ENCODE data around the gene PARP12. TPM values are rescaled to one million over a fixed set of nuclear protein-coding genes. Genes with fewer than 3 reads are reported as not detected.

PARP12 gene
- polyA plus RNA-seq, 4 donors, result 30.9 to 150 (median 68.1) TPM

DNA sequence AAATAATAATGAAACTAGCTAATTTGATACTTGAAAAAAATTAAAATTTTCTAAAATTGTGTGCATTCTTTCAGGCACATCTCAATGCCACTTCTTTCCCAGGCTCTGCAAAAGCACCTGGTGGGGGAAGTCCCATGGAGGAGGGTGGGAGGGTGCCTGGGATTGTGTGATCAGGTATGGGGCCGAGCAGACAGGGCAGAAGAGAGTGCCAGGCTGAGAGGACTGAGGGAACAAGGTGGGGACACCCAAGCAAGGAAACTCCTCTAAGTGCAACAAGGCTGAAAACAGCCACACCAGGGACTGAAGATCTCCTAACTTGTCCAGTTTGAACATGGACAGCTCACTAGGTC lies 13.8 kb downstream of the PARP12 start:
- peak overlapping the region; percentile 66 to 91 (median 81) for H3K27ac ChIP-seq (ENCODE audit: low read depth in 1 of 3, low read length in 2 of 3)
- no peak for DNase-seq

DNA sequence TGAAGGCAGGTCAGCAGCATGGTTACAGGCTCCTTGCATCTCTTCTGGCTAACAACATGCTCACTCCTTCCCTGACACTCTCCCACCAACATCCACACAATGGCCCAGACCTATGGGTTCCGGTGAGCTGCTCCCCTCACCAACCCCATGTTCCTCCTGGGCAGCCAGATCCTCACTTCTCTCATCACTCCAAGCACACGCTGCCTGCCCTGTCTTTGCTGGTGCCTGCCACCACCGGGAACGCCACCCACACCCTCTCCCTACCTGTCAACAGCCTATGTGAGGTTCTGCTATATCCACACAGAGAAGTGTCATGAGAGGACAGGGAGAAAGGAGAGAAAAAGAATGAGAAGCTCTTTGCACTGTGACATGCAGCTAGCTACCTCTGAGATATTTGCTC lies 14.6 kb downstream of the PARP12 start:
- Histone ChIP-seq H3K27ac (ENCODE audit: low read depth in 1 of 3, low read length in 2 of 3) (no peak overlapping the region), H3K4me1 (ENCODE audit: control insufficient read depth in 3 of 3, insufficient read depth in 2 of 3, low read depth in 1 of 3, low read length in 2 of 3) (peaks cover 0 to 35% (median 13%) of the 10 kb centered on the region in 3 donors), H3K36me3 (ENCODE audit: control insufficient read depth in 3 of 3, insufficient read depth in 2 of 3, low read depth in 1 of 3, low read length in 3 of 3) (peaks cover 5 to 23% (median 10%) of the 10 kb centered on the region in 3 donors), H3K9me3 (ENCODE audit: control insufficient read depth in 2 of 2, insufficient read depth in 1 of 2, low read depth in 1 of 2, low read length in 1 of 2) (peaks cover 0 to 5% of the 10 kb centered on the region in 2 donors), H3K4me3 (ENCODE audit: low read depth in 1 of 3, low read length in 3 of 3) (no peak overlapping the region), H3K27me3 (ENCODE audit: control insufficient read depth in 3 of 3, insufficient read depth in 3 of 3, low read length in 3 of 3) (no peaks in the 10 kb centered on the region)
- DNase-seq (peak in 1 of 2 donors; percentile 9), FAIRE-seq (no peak)
- WGBS, 3 donors, result 67 to 94% (median 87%) methylated on average over 4 of the region's 4 CpGs

More for the DNA sequence above, 13.8 kb downstream of the PARP12 start:
- 35 to 47% (median 41%) methylated on average over 1 of the region's 1 CpG for WGBS, 3 donors
- Histone ChIP-seq H3K36me3 (ENCODE audit: control insufficient read depth in 3 of 3, insufficient read depth in 2 of 3, low read depth in 1 of 3, low read length in 3 of 3) (peaks cover 6 to 19% (median 10%) of the 10 kb centered on the region in 3 donors), H3K27me3 (ENCODE audit: control insufficient read depth in 3 of 3, insufficient read depth in 3 of 3, low read length in 3 of 3) (no peaks in the 10 kb centered on the region), H3K9me3 (ENCODE audit: control insufficient read depth in 2 of 2, insufficient read depth in 1 of 2, low read depth in 1 of 2, low read length in 1 of 2) (peaks cover 0 to 5% of the 10 kb centered on the region in 2 donors), H3K4me1 (ENCODE audit: control insufficient read depth in 3 of 3, insufficient read depth in 2 of 3, low read depth in 1 of 3, low read length in 2 of 3) (peaks cover 2 to 35% (median 13%) of the 10 kb centered on the region in 3 donors), H3K4me3 (ENCODE audit: low read depth in 1 of 3, low read length in 3 of 3) (no peak overlapping the region)
- FAIRE-seq, result no peak

DNA sequence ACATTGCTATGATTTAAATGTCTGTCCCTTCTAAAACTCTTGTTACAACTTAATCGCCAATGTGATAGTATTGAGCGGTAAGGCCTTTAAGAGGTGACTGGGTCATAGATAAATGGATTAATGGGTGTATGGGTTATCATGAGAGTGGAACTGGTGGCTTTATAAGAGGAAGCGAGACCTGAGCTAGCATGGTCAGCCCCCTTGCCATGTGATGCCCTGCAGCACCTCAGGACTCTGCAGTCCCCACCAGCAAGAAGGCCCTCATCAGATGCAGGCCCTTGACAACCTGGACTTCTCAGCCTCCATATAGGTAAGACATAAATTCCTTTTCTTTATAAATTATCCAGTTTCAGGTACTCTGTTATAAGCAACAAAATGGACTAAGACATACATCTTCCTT lies 15.6 kb downstream of the PARP12 start:
- Histone ChIP-seq H3K27ac (ENCODE audit: low read depth in 1 of 3, low read length in 2 of 3) (peak overlapping the region in 1 of 3 donors; percentile 55), H3K9me3 (ENCODE audit: control insufficient read depth in 2 of 2, insufficient read depth in 1 of 2, low read depth in 1 of 2, low read length in 1 of 2) (peaks cover 0 to 5% of the 10 kb centered on the region in 2 donors), H3K4me3 (ENCODE audit: low read depth in 1 of 3, low read length in 3 of 3) (no peak overlapping the region), H3K36me3 (ENCODE audit: control insufficient read depth in 3 of 3, insufficient read depth in 2 of 3, low read depth in 1 of 3, low read length in 3 of 3) (peaks cover 5 to 26% (median 10%) of the 10 kb centered on the region in 3 donors), H3K27me3 (ENCODE audit: control insufficient read depth in 3 of 3, insufficient read depth in 3 of 3, low read length in 3 of 3) (no peaks in the 10 kb centered on the region), H3K4me1 (ENCODE audit: control insufficient read depth in 3 of 3, insufficient read depth in 2 of 3, low read depth in 1 of 3, low read length in 2 of 3) (peaks cover 0 to 35% (median 13%) of the 10 kb centered on the region in 3 donors)
- FAIRE-seq (no peak), DNase-seq (no peak)
- 84 to 94% (median 85%) methylated on average over 3 of the region's 3 CpGs for WGBS, 3 donors

- peaks cover 0 to 5% of the 10 kb centered on the region in 2 donors for H3K9me3 ChIP-seq (ENCODE audit: control insufficient read depth in 2 of 2, insufficient read depth in 1 of 2, low read depth in 1 of 2, low read length in 1 of 2)
- FAIRE-seq (no peak), DNase-seq (peak in 1 of 2 donors; percentile 14)
- peaks cover 0 to 35% (median 13%) of the 10 kb centered on the region in 3 donors for H3K4me1 ChIP-seq (ENCODE audit: control insufficient read depth in 3 of 3, insufficient read depth in 2 of 3, low read depth in 1 of 3, low read length in 2 of 3)
- peaks cover 8 to 28% (median 9%) of the 10 kb centered on the region in 3 donors for H3K36me3 ChIP-seq (ENCODE audit: control insufficient read depth in 3 of 3, insufficient read depth in 2 of 3, low read depth in 1 of 3, low read length in 3 of 3)
- peak overlapping the region in 1 of 3 donors; percentile 55 for H3K27ac ChIP-seq (ENCODE audit: low read depth in 1 of 3, low read length in 2 of 3)
- WGBS, 3 donors, result 25 to 56% (median 51%) methylated on average over 6 of the region's 6 CpGs
- H3K4me3 ChIP-seq (ENCODE audit: low read depth in 1 of 3, low read length in 3 of 3), result no peak overlapping the region
- H3K27me3 ChIP-seq (ENCODE audit: control insufficient read depth in 3 of 3, insufficient read depth in 3 of 3, low read length in 3 of 3), result no peaks in the 10 kb centered on the region
These were observed 17.1 kb downstream of the PARP12 start for GRCh38 chr7:140045697-140046096.

GRCh38 chr7:140044251-140044650 lies 18.5 kb downstream of the PARP12 start:
- H3K36me3 ChIP-seq (ENCODE audit: control insufficient read depth in 3 of 3, insufficient read depth in 2 of 3, low read depth in 1 of 3, low read length in 3 of 3), result peaks cover 9 to 32% (median 13%) of the 10 kb centered on the region in 3 donors
- H3K27me3 ChIP-seq (ENCODE audit: control insufficient read depth in 3 of 3, insufficient read depth in 3 of 3, low read length in 3 of 3), result no peaks in the 10 kb centered on the region
- DNase-seq, result no peak
- H3K4me3 ChIP-seq (ENCODE audit: low read depth in 1 of 3, low read length in 3 of 3), result no peak overlapping the region
- FAIRE-seq, result no peak
- 93 to 98% (median 95%) methylated on average over 6 of the region's 6 CpGs for WGBS, 3 donors
- peaks cover 0 to 29% (median 5%) of the 10 kb centered on the region in 3 donors for H3K4me1 ChIP-seq (ENCODE audit: control insufficient read depth in 3 of 3, insufficient read depth in 2 of 3, low read depth in 1 of 3, low read length in 2 of 3)
- no peaks in the 10 kb centered on the region for H3K9me3 ChIP-seq (ENCODE audit: control insufficient read depth in 2 of 2, insufficient read depth in 1 of 2, low read depth in 1 of 2, low read length in 1 of 2)
- no peak overlapping the region for H3K27ac ChIP-seq (ENCODE audit: low read depth in 1 of 3, low read length in 2 of 3)

- Histone ChIP-seq H3K4me3 (ENCODE audit: low read depth in 1 of 3, low read length in 3 of 3) (no peak overlapping the region), H3K27me3 (ENCODE audit: control insufficient read depth in 3 of 3, insufficient read depth in 3 of 3, low read length in 3 of 3) (no peaks in the 10 kb centered on the region), H3K4me1 (ENCODE audit: control insufficient read depth in 3 of 3, insufficient read depth in 2 of 3, low read depth in 1 of 3, low read length in 2 of 3) (peaks cover 0 to 17% (median 3%) of the 10 kb centered on the region in 3 donors), H3K36me3 (ENCODE audit: control insufficient read depth in 3 of 3, insufficient read depth in 2 of 3, low read depth in 1 of 3, low read length in 3 of 3) (peaks cover 14 to 39% (median 22%) of the 10 kb centered on the region in 3 donors), H3K27ac (ENCODE audit: low read depth in 1 of 3, low read length in 2 of 3) (no peak overlapping the region), H3K9me3 (ENCODE audit: control insufficient read depth in 2 of 2, insufficient read depth in 1 of 2, low read depth in 1 of 2, low read length in 1 of 2) (no peaks in the 10 kb centered on the region)
- WGBS, 3 donors, result 92 to 97% (median 96%) methylated on average over 10 of the region's 10 CpGs
- no peak for FAIRE-seq
- DNase-seq, result no peak
These were observed 20.4 kb downstream of the PARP12 start for GRCh38 chr7:140042386-140042670.

- no peaks in the 10 kb centered on the region for H3K9me3 ChIP-seq (ENCODE audit: control insufficient read depth in 2 of 2, insufficient read depth in 1 of 2, low read depth in 1 of 2, low read length in 1 of 2)
- WGBS, 3 donors, result 91 to 95% (median 93%) methylated on average over 12 of the region's 12 CpGs
- H3K36me3 ChIP-seq (ENCODE audit: control insufficient read depth in 3 of 3, insufficient read depth in 2 of 3, low read depth in 1 of 3, low read length in 3 of 3), result peaks cover 16 to 44% (median 22%) of the 10 kb centered on the region in 3 donors
- FAIRE-seq, result no peak
- DNase-seq, result no peak
- H3K4me3 ChIP-seq (ENCODE audit: low read depth in 1 of 3, low read length in 3 of 3), result no peak overlapping the region
- H3K27me3 ChIP-seq (ENCODE audit: control insufficient read depth in 3 of 3, insufficient read depth in 3 of 3, low read length in 3 of 3), result no peaks in the 10 kb centered on the region
- H3K27ac ChIP-seq (ENCODE audit: low read depth in 1 of 3, low read length in 2 of 3), result no peak overlapping the region
- H3K4me1 ChIP-seq (ENCODE audit: control insufficient read depth in 3 of 3, insufficient read depth in 2 of 3, low read depth in 1 of 3, low read length in 2 of 3), result peaks cover 0 to 12% (median 3%) of the 10 kb centered on the region in 3 donors
These were observed 20.9 kb downstream of the PARP12 start for GRCh38 chr7:140041659-140042385.

DNA sequence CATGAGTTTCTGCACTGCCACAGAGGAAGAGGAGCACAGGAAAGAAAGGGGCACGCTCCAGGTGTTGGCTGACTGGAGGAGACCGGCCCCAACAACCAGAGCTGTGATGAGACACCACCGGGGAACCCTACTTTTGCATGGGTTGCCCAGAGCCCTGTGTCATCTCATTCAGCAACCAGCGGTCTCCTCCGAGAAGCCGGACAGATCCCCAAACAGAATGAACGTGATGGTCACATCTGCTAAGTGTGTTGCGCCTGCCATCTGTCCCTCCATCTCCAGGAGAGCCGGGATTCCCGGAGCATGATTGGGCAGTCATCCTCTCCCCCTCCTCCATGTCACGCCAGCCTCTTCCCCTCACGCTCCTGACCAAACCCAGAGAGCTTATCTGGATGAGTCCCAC lies 22.9 kb downstream of the PARP12 start:
- DNase-seq (no peak), FAIRE-seq (no peak)
- peaks cover 12 to 50% (median 14%) of the 10 kb centered on the region in 3 donors for H3K36me3 ChIP-seq (ENCODE audit: control insufficient read depth in 3 of 3, insufficient read depth in 2 of 3, low read depth in 1 of 3, low read length in 3 of 3)
- H3K4me1 ChIP-seq (ENCODE audit: control insufficient read depth in 3 of 3, insufficient read depth in 2 of 3, low read depth in 1 of 3, low read length in 2 of 3), result no peaks in the 10 kb centered on the region
- H3K27me3 ChIP-seq (ENCODE audit: control insufficient read depth in 3 of 3, insufficient read depth in 3 of 3, low read length in 3 of 3), result no peaks in the 10 kb centered on the region
- 96 to 99% (median 97%) methylated on average over 12 of the region's 12 CpGs for WGBS, 3 donors
- H3K27ac ChIP-seq (ENCODE audit: low read depth in 1 of 3, low read length in 2 of 3), result no peak overlapping the region
- H3K9me3 ChIP-seq (ENCODE audit: control insufficient read depth in 2 of 2, insufficient read depth in 1 of 2, low read depth in 1 of 2, low read length in 1 of 2), result no peaks in the 10 kb centered on the region
- no peak overlapping the region for H3K4me3 ChIP-seq (ENCODE audit: low read depth in 1 of 3, low read length in 3 of 3)

Measured in small intestine (tissue), 7 donors.